HG02571 (cell line): ENCODE results near the gene PGAP3.

Experiments used
- ATAC-seq: cut with Tn5 transposase; IDR thresholded peaks from one replicate; pipeline ENCODE4 v1.9.1; 2021; ENCODE audit warnings: mild to moderate bottlenecking, moderate library complexity; ENCODE audit not compliant: unreplicated experiment

The PGAP3 gene

GRCh38 chr17:39673335-39674081, 14.3 kb downstream of the PGAP3 start:
- ATAC-seq, result no peak

DNA sequence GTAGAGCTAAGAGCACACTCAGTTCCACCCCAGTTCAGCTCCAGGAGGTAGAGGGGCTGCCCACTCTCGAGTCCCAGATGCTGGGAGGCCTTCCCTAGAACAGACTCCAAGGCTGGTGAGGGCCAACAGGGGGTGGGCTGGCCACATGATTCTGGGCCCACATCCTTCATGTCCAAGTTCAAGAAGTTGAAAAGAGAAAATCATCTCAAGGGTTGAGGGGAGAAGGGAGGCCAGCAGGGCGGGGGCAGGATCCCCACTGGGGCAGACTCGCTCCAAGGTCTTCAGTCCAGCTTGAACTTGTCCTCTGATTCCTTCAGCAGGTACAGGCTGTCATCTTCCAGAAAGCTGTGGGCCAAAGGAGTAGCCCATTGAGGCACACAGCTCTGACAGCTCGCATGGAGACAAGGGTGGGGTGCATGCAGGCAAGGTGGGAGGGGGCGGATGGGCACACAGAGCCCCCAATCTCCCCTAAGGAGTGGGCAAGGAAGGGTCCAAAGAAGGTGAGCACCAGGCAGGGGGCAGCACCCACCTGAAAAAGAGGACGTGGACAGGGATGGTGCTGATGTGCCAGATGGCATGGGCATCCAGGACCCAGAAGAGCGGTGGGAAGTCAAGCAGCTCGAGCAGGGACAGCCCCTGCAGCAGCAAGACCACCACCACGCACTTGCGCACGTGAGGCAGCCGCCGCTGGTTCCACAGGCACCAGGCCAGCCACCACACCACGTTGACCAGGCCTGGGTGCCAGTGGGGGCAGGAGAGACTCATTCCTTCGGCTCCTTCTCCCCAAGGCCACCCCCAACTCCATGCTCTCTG, 15.1 kb downstream of the PGAP3 start:
- ATAC-seq, result no peak

- no peak for ATAC-seq
Observed at GRCh38 chr17:39671651-39672521, 16.0 kb downstream of the PGAP3 start.

DNA sequence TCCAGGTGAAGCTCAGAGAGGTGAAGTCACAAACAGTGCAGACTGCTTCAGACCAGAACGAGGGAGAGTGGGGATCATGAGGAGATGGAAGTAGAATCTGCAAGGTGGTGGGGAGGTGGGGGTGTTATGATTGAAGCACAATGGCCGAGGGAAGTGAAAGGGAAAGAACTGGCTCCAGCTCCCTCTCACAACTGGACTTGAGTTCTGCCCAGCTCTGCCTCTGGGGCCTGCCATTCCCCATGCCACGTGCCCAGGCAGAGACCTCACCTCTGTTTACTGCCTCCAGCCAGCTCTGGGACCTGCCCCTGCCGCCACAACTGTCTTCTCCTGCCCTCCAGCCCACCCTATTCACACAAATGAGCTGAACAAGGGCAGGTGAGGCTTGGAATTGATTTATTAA, 17.1 kb downstream of the PGAP3 start:
- ATAC-seq, result no peak

DNA sequence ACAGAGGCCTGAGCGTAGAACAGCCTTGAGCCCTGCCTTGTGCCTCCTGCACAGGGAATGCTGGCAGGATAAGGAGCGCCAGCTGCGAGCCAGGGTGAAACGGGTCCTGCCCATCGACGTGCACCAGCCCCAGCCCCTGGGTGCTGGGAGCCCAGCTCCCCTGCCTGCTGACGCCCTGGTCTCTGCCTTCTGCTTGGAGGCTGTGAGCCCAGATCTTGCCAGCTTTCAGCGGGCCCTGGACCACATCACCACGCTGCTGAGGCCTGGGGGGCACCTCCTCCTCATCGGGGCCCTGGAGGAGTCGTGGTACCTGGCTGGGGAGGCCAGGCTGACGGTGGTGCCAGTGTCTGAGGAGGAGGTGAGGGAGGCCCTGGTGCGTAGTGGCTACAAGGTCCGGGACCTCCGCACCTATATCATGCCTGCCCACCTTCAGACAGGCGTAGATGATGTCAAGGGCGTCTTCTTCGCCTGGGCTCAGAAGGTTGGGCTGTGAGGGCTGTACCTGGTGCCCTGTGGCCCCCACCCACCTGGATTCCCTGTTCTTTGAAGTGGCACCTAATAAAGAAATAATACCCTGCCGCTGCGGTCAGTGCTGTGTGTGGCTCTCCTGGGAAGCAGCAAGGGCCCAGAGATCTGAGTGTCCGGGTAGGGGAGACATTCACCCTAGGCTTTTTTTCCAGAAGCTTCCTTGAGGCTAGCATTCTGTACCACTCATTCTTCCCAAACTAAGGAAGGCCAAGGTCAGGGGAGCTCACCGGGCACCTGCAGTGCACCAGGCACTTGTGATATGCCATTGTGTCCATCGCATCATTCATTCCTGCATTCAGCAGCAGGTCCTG, 17.7 kb downstream of the PGAP3 start:
- ATAC-seq, result no peak

- no peak for ATAC-seq
Observed at GRCh38 chr17:39667945-39668924, 19.6 kb downstream of the PGAP3 start, which contains the start of gene PNMT. Gene PNMT, plus strand, starts transcription at chr17:39668453. Its CDS starts 23 bp downstream, at chr17:39668476.

DNA sequence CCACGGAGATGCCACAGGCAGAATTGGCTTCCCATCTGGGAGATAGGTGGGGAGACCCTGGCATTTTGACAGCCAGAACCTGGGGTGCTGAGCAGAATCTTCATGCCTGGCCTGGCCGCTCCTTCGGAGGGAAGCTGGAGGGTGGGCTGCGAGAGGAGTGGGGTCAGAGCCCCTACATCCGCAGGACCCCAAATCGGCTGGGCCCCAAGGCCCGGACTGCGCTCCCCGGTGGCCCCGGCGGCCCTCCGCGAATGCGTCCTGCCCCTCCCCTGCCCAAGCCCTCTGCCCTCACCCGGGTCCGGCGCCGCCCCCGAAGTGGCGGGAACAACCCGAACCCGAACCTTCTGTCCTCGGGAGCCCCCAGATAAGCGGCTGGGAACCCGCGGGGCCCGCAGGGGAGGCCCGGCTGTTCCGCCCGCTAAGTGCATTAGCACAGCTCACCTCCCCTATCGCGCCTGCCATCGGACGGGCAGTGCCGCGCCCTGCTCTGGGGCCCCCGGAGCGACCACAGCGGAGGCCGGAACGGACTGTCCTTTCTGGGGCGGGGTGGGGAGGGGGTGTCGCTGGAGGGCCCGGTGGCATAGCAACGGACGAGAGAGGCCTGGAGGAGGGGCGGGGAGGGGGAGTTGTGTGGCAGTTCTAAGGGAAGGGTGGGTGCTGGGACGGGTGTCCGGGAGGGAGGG, 20.5 kb downstream of the PGAP3 start:
- ATAC-seq, result no peak

- no peak for ATAC-seq
Observed at GRCh38 chr17:39666601-39667261, 21.1 kb downstream of the PGAP3 start.

- no peak for ATAC-seq
Observed at GRCh38 chr17:39666231-39666600, 21.6 kb downstream of the PGAP3 start.

- no peak for ATAC-seq
Observed at GRCh38 chr17:39665642-39666224, 22.1 kb downstream of the PGAP3 start.

DNA sequence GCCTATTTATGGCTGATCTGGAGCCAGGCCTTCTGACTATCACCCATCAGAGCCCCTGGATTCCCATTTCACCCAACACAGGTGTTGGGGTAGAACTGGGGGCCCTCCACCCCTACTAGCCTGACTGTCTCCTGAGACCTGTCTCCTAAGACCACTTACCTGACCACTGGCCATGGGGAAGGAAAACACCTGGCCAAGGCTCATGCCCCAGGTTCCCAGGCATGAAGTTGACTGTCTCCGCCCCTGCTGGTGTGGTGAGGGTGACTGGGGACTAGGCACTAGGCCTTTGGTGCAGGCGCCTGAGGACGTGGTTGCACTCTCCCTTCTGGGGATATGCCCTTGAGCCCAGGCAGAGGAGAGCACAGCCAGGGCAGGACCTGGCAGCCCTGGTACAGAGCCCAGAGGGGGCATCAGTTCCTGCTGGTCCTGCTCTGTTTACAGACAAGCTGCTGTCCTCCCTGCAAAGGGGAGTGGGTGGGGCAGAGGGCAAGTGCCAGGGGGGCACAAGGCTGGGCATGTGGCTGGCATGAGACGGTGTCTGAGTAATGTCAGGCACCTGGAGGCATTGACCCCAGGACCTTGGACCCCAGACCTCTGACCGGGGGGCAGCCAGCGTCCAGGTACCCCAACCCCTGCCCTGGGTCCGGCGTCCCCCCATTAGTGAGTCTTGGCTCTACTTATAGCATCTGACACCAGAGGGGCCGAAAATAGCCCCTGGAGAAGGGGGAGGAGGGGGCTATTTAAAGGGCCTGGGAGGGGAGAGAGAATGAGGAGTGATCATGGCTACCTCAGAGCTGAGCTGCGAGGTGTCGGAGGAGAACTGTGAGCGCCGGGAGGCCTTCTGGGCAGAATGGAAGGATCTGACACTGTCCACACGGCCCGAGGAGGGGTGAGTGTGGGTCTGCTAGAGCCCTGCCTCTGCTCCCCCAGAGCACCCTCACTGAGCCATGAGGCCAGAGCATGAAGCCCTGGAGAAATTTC, 23.0 kb downstream of the PGAP3 start, which contains the start of gene TCAP:
Gene TCAP (plus strand): TSS at position 769 of the 981 bp plus-strand sequence. CDS start 11 bp downstream, at position 780.
- ATAC-seq, result no peak

- ATAC-seq, result no peak
Observed at GRCh38 chr17:39663688-39664580, 23.9 kb downstream of the PGAP3 start.

DNA sequence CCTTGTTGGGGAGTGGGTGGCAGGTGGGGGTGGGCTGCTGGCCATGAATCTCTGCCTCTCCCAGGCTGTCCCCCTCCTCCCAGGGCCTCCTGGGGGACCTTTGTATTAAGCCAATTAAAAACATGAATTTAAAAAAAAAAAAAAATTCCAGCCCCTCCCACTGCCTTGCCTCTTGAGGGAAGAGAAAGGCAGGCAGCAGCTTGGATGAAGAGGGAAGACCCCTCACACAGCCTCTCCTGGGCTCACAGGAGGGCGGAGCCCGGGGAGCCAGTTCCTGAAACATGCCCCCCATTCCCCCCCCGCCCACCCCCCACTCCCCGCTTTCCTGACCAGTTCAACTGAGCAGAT, 24.5 kb downstream of the PGAP3 start:
- no peak for ATAC-seq

DNA sequence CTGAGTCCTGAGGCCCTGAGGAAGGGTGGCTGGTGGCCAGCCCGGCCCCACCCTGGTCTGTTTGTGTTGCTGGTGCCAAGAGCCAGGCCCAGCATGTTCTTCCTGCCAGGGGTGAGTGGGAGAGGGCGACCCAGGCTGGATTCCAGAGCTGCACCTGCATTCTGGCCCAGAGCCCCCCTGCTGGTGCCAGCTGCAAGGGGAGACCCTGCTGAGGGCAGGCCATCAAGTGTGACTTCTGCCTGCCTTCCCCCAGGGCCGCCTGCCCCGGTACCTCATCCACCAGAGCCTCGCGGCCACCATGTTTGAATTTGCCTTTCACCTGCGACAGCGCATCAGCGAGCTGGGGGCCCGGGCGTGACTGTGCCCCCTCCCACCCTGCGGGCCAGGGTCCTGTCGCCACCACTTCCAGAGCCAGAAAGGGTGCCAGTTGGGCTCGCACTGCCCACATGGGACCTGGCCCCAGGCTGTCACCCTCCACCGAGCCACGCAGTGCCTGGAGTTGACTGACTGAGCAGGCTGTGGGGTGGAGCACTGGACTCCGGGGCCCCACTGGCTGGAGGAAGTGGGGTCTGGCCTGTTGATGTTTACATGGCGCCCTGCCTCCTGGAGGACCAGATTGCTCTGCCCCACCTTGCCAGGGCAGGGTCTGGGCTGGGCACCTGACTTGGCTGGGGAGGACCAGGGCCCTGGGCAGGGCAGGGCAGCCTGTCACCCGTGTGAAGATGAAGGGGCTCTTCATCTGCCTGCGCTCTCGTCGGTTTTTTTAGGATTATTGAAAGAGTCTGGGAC, 25.1 kb downstream of the PGAP3 start:
- ATAC-seq, result no peak
